ENCODE results near the gene SGMS1. TPM values are rescaled to one million over a fixed set of nuclear protein-coding genes. Genes with fewer than 3 reads are reported as not detected.

Gene SGMS1
- total and polyA plus RNA-seq, 4 donors, result 15.8 to 142 (median 41.3) TPM

GRCh38 chr10:50614444-50615137 lies 9.2 kb downstream of the SGMS1 start:
- no peaks in the 10 kb centered on the region for H3K9me3 ChIP-seq (ENCODE audit: control insufficient read depth in 4 of 4, insufficient read depth in 3 of 4, low read length in 3 of 4)
- H3K27me3 ChIP-seq (ENCODE audit: control insufficient read depth in 3 of 3, insufficient read depth in 3 of 3, low read length in 2 of 3), result no peaks in the 10 kb centered on the region
- H3K27ac ChIP-seq (ENCODE audit: low read depth in 1 of 2, low read length in 1 of 2), result no peak overlapping the region
- no peak overlapping the region for H3K4me3 ChIP-seq
- 72 to 86% methylated on average over 7 of the region's 7 CpGs for WGBS, 2 donors
- no peaks in the 10 kb centered on the region for H3K36me3 ChIP-seq (ENCODE audit: control insufficient read depth in 4 of 4, insufficient read depth in 4 of 4, low read length in 4 of 4)
- DNase-seq, result peak; percentile 34 to 54 (median 37)
- H3K4me1 ChIP-seq (ENCODE audit: control insufficient read depth in 5 of 5, insufficient read depth in 5 of 5, low read length in 5 of 5), result peaks cover 7 to 33% (median 24%) of the 10 kb centered on the region in 5 donors
- H3K9ac ChIP-seq (ENCODE audit: insufficient read depth in 1 of 2, low read length in 2 of 2), result no peak overlapping the region
- no peak for TF ChIP-seq CTCF (IDR thresholded peaks at IDR 0.05; ENCODE audit: control extremely low read depth, extremely low read depth)
- no peak for ATAC-seq (ENCODE audit: insufficient read depth, low FRiP score)

DNA sequence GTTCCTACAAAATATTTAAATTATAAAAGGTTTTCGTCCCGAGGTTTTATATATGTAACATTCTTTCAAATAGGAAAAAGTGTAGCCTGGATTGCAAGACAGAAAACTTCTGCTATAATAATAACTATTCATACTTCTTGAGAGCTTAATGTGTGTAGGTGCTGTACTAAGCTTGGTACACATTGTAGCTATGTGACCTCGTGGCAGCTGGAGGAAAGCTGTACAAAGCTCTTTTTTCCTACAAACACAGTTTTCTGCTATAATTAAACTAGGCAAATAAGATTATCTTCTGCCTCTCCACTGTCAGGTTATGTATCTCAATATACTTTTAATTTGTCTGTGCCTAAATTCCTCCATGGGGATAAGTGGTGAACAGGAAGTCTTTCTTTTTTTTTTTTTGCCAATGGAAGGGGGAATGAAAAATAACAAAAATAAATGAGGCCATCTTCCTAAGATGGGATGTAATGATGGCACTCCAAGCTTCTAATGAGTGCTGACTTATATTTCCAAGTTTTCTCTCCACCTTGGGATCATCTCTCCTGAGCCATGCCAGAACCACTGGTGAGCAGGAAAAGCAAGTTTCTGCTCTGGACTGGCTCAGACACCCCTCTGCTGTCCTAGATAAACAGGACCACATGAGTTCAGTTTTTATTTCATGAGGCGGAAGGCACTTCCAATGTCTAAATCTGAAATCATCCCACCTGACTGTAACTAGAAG lies 9.9 kb downstream of the SGMS1 start:
- Histone ChIP-seq H3K9me3 (ENCODE audit: control insufficient read depth in 4 of 4, insufficient read depth in 3 of 4, low read length in 3 of 4) (no peaks in the 10 kb centered on the region), H3K27me3 (ENCODE audit: control insufficient read depth in 3 of 3, insufficient read depth in 3 of 3, low read length in 2 of 3) (no peaks in the 10 kb centered on the region), H3K27ac (ENCODE audit: low read depth in 1 of 2, low read length in 1 of 2) (no peak overlapping the region), H3K4me3 (no peak overlapping the region), H3K4me1 (ENCODE audit: control insufficient read depth in 5 of 5, insufficient read depth in 5 of 5, low read length in 5 of 5) (peaks cover 7 to 33% (median 21%) of the 10 kb centered on the region in 5 donors), H3K36me3 (ENCODE audit: control insufficient read depth in 4 of 4, insufficient read depth in 4 of 4, low read length in 4 of 4) (no peaks in the 10 kb centered on the region), H3K9ac (ENCODE audit: insufficient read depth in 1 of 2, low read length in 2 of 2) (no peak overlapping the region)
- ATAC-seq (ENCODE audit: insufficient read depth, low FRiP score) (no peak), DNase-seq (peak in 1 of 3 donors; percentile 27)
- no peak for TF ChIP-seq CTCF (IDR thresholded peaks at IDR 0.05; ENCODE audit: control extremely low read depth, extremely low read depth)
- 80 to 87% methylated on average over 4 of the region's 4 CpGs for WGBS, 2 donors

DNA sequence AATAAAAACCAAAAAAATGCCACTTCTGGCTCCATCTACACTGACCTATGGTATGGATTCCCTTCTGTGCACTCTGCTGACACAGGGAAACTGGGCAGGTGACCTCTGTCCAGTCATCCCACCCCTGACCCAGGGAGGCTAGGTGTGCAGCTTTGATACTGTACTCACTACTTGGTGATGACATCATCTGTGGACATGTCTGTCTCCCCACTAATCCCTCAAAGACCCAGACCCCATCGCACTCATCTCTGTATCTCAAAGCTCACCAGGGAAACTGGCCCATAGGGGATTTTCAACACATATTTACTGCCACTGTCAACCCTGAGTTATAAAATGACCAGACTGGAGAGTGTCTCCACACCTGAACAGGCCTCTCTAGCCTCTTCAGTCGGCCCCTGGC lies 10.6 kb downstream of the SGMS1 start:
- H3K9me3 ChIP-seq (ENCODE audit: control insufficient read depth in 4 of 4, insufficient read depth in 3 of 4, low read length in 3 of 4), result no peaks in the 10 kb centered on the region
- peaks cover 7 to 36% (median 21%) of the 10 kb centered on the region in 5 donors for H3K4me1 ChIP-seq (ENCODE audit: control insufficient read depth in 5 of 5, insufficient read depth in 5 of 5, low read length in 5 of 5)
- ATAC-seq (ENCODE audit: insufficient read depth, low FRiP score) (no peak), DNase-seq (no peak)
- H3K27ac ChIP-seq (ENCODE audit: low read depth in 1 of 2, low read length in 1 of 2), result no peak overlapping the region
- 65 to 73% methylated on average over 2 of the region's 2 CpGs for WGBS, 2 donors
- no peak for TF ChIP-seq CTCF (IDR thresholded peaks at IDR 0.05; ENCODE audit: control extremely low read depth, extremely low read depth)
- H3K36me3 ChIP-seq (ENCODE audit: control insufficient read depth in 4 of 4, insufficient read depth in 4 of 4, low read length in 4 of 4), result no peaks in the 10 kb centered on the region
- no peak overlapping the region for H3K9ac ChIP-seq (ENCODE audit: insufficient read depth in 1 of 2, low read length in 2 of 2)
- no peaks in the 10 kb centered on the region for H3K27me3 ChIP-seq (ENCODE audit: control insufficient read depth in 3 of 3, insufficient read depth in 3 of 3, low read length in 2 of 3)
- no peak overlapping the region for H3K4me3 ChIP-seq

Data from lung (tissue), 12 donors.